Fibroblast of mammary gland (primary cell): ENCODE measurements around the gene TMEM59L.

Experiments
- DNase-seq: peaks from one replicate; pipeline ENCODE4 v3.0.0-alpha.2; 2010; ENCODE audit warnings: low read depth
- H3K4me3 ChIP-seq: 2 replicates; pipeline ENCODE4 v1.5.1; 2011; ENCODE audit warnings: low read depth, mild to moderate bottlenecking, low read length, moderate library complexity; ENCODE audit not compliant: control insufficient read depth
- TF ChIP-seq, protein P1 (sequence below): conservative IDR thresholded peaks from 2 replicates; pipeline ENCODE4 v1.5.1; 2011; ENCODE audit warnings: low read depth, low read length, inconsistent platforms; ENCODE audit not compliant: control insufficient read depth, insufficient read depth

TMEM59L gene

DNA sequence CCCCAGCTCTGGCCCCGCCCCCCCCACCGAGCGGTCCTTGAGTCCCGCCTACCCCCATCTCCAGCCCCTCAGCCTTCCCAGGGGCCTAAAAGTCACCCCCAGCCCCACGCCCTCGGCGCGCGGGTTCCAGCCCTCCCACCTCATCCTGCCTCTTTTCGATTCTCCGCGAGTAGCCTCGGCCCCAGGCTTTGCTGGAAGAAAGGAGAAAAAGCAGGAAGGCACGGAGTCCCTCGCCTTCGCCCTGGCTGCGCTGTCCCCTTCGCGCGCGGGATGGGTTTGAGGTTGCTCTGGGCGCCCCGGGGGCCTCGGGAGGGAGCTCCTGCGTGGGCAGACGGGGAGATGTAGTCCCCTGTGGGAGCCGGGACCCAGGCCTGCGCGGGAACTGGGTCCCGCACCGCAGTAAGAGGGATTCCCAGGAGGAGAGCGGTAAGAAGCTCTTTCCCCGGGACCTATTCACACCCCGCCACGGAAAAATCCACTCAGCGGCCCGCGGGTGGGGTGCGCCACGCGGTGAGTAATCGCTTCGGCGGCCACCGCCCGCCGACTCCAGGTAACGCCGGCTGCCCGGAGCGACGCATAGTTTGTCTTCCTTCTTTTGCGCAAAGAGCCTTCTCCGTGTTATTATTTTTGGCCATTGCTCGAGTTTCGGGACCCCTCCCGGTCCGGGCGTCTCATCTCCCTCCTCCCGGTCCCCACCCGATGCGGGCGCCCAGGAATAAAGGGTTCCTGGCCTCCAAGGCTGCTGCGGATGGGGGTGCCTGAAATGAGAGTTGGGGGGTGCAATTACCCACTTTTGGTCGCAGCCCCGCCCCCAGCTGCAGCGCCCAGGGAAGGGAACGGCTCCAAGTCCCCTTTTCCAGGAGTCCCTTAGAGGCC lies 5.2 kb upstream of the TMEM59L start:
- no peak for DNase-seq
- TF ChIP-seq, protein P1, sequence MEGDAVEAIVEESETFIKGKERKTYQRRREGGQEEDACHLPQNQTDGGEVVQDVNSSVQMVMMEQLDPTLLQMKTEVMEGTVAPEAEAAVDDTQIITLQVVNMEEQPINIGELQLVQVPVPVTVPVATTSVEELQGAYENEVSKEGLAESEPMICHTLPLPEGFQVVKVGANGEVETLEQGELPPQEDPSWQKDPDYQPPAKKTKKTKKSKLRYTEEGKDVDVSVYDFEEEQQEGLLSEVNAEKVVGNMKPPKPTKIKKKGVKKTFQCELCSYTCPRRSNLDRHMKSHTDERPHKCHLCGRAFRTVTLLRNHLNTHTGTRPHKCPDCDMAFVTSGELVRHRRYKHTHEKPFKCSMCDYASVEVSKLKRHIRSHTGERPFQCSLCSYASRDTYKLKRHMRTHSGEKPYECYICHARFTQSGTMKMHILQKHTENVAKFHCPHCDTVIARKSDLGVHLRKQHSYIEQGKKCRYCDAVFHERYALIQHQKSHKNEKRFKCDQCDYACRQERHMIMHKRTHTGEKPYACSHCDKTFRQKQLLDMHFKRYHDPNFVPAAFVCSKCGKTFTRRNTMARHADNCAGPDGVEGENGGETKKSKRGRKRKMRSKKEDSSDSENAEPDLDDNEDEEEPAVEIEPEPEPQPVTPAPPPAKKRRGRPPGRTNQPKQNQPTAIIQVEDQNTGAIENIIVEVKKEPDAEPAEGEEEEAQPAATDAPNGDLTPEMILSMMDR = no peak
- H3K4me3 ChIP-seq = no peak overlapping the region

GRCh38 chr19:18608102-18608804 lies 4.4 kb upstream of the TMEM59L start:
- no peak for DNase-seq
- TF ChIP-seq, protein P1 = no peak
- no peak overlapping the region for H3K4me3 ChIP-seq

DNA sequence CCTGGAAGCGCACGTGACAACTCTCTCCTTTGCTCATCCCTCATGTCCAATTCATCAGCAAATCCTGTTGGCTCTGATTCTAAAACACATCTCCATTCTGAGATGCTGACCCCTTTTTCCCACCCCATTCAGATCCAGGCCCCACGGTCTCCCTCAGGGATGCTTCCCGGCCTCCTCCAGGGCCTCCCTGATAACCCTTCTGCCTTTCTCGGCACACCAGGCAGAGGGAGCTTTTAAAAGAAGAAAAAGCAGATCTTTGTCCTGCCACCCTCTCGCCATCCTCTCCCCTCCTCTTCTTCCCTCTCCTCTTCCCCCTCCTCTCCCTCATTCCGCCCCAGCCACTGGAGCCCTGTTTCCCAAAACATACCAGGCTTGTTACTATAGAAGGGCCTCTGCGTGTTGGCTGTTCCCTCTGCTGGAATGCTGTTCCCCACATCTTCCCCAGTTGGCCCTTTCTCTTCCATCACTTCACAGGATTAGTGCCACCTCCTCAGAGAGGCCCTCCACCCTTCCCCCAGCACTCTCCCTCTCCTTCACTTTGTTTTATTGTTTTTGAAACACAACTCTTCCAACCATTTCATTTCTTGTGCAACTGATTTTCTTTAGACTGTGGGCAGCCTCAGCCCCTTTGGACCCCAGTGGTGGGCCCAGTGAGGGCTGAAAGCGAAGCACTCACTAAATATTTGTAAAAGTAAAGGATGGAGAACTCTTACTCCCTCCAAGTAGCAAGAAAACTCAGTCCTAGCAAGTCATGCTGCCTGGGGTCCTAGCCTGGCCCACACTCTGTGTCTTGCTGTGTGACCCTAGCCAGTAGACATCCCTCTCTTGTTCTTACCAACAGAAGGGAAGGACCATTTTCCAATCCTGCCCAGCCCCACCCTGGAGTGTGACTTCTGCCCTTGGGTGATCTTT lies 3.6 kb upstream of the TMEM59L start:
- TF ChIP-seq, protein P1 = no peak
- H3K4me3 ChIP-seq = no peak overlapping the region
- DNase-seq = no peak

- TF ChIP-seq, protein P1 = no peak
These were observed 3.0 kb upstream of the TMEM59L start for GRCh38 chr19:18609717-18610051.

DNA sequence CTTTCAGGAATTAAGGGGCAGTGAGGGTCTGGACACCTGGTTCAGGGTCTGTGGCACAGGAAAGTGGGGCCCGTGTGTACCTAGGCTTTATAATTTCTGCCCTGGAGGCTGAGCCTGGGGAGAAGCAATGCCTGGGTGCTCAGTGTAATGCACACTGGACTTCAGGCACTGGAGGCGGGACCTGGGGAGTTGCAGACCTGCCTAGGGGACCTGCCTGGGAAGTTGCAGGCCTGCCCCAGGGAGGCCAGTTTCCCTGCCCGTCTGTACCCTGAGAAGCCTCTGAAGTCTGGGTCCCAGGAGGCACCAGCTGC lies 2.5 kb upstream of the TMEM59L start:
- no peak overlapping the region for H3K4me3 ChIP-seq
- TF ChIP-seq, protein P1 = no peak
- DNase-seq = no peak

More at GRCh38 chr19:18609717-18610051, 3.0 kb upstream of the TMEM59L start:
- no peak overlapping the region for H3K4me3 ChIP-seq
- no peak for DNase-seq

DNA sequence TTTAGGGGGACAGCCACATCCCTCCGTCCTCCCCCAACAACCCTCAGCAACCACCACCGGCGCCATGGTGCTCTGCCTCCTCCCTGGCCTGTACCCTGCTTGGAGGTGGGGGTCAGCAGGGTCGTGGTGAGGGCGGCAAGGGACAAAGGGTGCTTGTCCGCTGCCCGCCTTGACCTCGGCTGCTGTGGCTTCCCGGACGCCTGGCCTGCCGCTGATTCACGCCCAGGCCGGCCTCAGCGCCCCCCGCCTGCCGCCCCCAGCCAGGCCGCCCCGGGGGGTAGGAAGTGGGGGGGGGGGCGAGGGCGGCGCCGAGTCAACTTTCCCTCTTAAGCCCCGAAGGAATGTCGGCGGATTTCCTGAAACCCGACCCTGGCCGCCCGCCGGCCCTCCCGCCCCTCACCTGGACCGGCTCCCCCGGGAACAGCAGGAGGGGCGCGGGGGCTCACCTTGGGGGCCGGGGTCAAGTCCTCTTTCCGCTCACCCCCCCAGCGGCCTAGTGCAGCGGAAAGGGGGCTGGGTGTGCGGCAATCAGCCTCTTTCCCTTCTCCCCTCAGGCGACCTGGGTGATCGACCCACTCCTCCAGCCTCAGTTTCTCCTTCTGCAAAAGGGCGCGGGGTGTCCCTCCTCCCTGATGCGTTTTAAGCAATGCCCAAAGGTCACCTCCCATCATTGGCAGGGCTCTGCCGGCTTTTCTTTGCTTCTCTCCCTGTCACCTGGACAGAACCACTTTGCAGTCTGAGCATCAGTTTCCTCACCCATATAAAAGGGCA lies 1.9 kb upstream of the TMEM59L start:
- TF ChIP-seq, protein P1 = no peak
- no peak overlapping the region for H3K4me3 ChIP-seq
- no peak for DNase-seq
